ENCODE data around the gene TSHZ3.

GRCh38 chr19:31271306-31271911 lies 77.8 kb downstream of the TSHZ3 start:
- TF ChIP-seq ZNF589 (CRISPR knock-in tag; conservative IDR thresholded peaks at IDR 0.05) (no peak), RFX3 (CRISPR knock-in tag; IDR thresholded peaks at IDR 0.05) (no peak), RBFOX2 (IDR thresholded peaks at IDR 0.05; ENCODE audit: low read depth, low read length) (no peak), TCF12 (IDR thresholded peaks at IDR 0.05) (no peak), TCF12 (CRISPR knock-in tag; IDR thresholded peaks at IDR 0.05) (no peak), ZNF543 (CRISPR knock-in tag; IDR thresholded peaks at IDR 0.05) (no peak), ATF2 (CRISPR knock-in tag; IDR thresholded peaks at IDR 0.05) (no peak)

Data from HepG2 (cell line).